Measurements from ENCODE around the gene ETV2. TPM values are rescaled to one million over a fixed set of nuclear protein-coding genes. Genes with fewer than 3 reads are reported as not detected.

Gene ETV2
- total RNA-seq, 2 donors from 2014 or later = 0.61 to 0.99 TPM

GRCh38 chr19:35693835-35694599 is 52.5 kb downstream of the ETV2 start:
- peaks cover 4% of the 10 kb centered on the region for H3K4me1 Mint-ChIP-seq
- H3K36me3 Mint-ChIP-seq (ENCODE audit: low read depth) = no peaks in the 10 kb centered on the region
- peak; percentile 99 for ATAC-seq (replicated peaks)
- peak overlapping the region; percentile 47 for H3K4me3 Mint-ChIP-seq
- H3K27ac Mint-ChIP-seq = peak overlapping the region; percentile 43
- H3K27me3 Mint-ChIP-seq = no peaks in the 10 kb centered on the region
- H3K9me3 Mint-ChIP-seq = no peaks in the 10 kb centered on the region

Other genes with a start within 250 kb of the ETV2 start
- gene FFAR2, start 193.5 kb upstream of the ETV2 start, total RNA-seq = not detected
- gene KRTDAP, start 151.3 kb upstream of the ETV2 start, total RNA-seq = not detected
- 1 to 10 TPM in 1 of 2 donors, under 1 TPM in 1; 0.11 to 1.7 TPM for gene DMKN, start 128.1 kb upstream of the ETV2 start, total RNA-seq
- not detected for gene SBSN, start 113.4 kb upstream of the ETV2 start, total RNA-seq
- gene GAPDHS, start 108.3 kb upstream of the ETV2 start, total RNA-seq = not detected
- gene TMEM147, start 96.1 kb upstream of the ETV2 start, total RNA-seq = 10 to 100 TPM; 45.0 to 74.1 TPM
- not detected for gene ATP4A, start 78.1 kb upstream of the ETV2 start, total RNA-seq
- gene PMIS2, start 55.6 kb upstream of the ETV2 start, total RNA-seq = not detected
- gene HAUS5, start 29.0 kb upstream of the ETV2 start, total RNA-seq = 10 to 100 TPM; 32.0 to 37.2 TPM
- gene RBM42, start 12.7 kb upstream of the ETV2 start, total RNA-seq = 10 to 100 TPM; 54.7 to 95.6 TPM
- gene COX6B1, start 6.6 kb downstream of the ETV2 start, total RNA-seq = 100 to 1,000 TPM; 331 to 427 TPM
- gene UPK1A, start 24.8 kb downstream of the ETV2 start, total RNA-seq = 1 to 10 TPM in 1 of 2 donors, under 1 TPM in 1; 0.73 to 8.0 TPM
- gene ZBTB32, start 62.8 kb downstream of the ETV2 start, total RNA-seq = 100 to 1,000 TPM; 138 to 217 TPM
- gene KMT2B, start 76.3 kb downstream of the ETV2 start, total RNA-seq = 100 to 1,000 TPM in 1 of 2 donors, 10 to 100 TPM in 1; 67.4 to 117 TPM
- 100 to 1,000 TPM in 1 of 2 donors, 10 to 100 TPM in 1; 42.3 to 153 TPM for gene IGFLR1, start 100.7 kb downstream of the ETV2 start, total RNA-seq
- gene U2AF1L4, start 103.7 kb downstream of the ETV2 start, total RNA-seq = 10 to 100 TPM; 17.8 to 21.6 TPM
- gene PSENEN, start 103.9 kb downstream of the ETV2 start, total RNA-seq = 10 to 100 TPM; 34.0 to 51.2 TPM
- 10 to 100 TPM; 11.0 to 20.1 TPM for gene LIN37, start 106.8 kb downstream of the ETV2 start, total RNA-seq
- not detected for gene HSPB6, start 115.3 kb downstream of the ETV2 start, total RNA-seq
- gene PROSER3, start 116.4 kb downstream of the ETV2 start, total RNA-seq = 10 to 100 TPM; 28.4 to 31.2 TPM
- 10 to 100 TPM; 40.3 to 71.7 TPM for gene ARHGAP33, start 133.8 kb downstream of the ETV2 start, total RNA-seq
- under 1 TPM in 1 of 2 donors, not detected in 1; 0.13 TPM for gene PRODH2, start 171.1 kb downstream of the ETV2 start, total RNA-seq
- gene NPHS1, start 210.8 kb downstream of the ETV2 start, total RNA-seq = under 1 TPM in 1 of 2 donors, not detected in 1; 0.05 TPM
- gene KIRREL2, start 215.2 kb downstream of the ETV2 start, total RNA-seq = 1 to 10 TPM; 1.0 to 1.4 TPM
- gene APLP1, start 226.8 kb downstream of the ETV2 start, total RNA-seq = 1 to 10 TPM; 2.3 to 2.6 TPM